H1 (cell line): ENCODE measurements around the gene LAX1. TPM values are rescaled to one million over a fixed set of nuclear protein-coding genes. Genes with fewer than 3 reads are reported as not detected.

ENCODE experiments used
- POU5F1 ChIP-seq: IDR thresholded peaks from 2 replicates; pipeline ENCODE4 v1.6.1; 2011; ENCODE audit warnings: low read depth, mild to moderate bottlenecking, low read length, moderate library complexity
- polyA plus RNA-seq, 7 experiments: library from polyadenylated mRNA; depleted of rRNA in 3 of 7; stranded (reverse) in 5 of 7; unstranded in 2 of 7; fragments of >200 nt in 5 of 7; fragments of 200-250 nt in 2 of 7; gene quantifications; 1 replicate in 5 of 7; 2 replicates in 1 of 7; 4 replicates in 1 of 7; pipeline versions ENCODE4 v1.2.1 to v1.2.3, GENCODE V29; 2011 to 2013; ENCODE audit warnings: missing spikeins in 2 of 7, mixed read lengths in 2 of 7
- total RNA-seq: library from RNA; stranded (reverse); fragmentation: NEBNext Ultra II Directional; extraction: Animal tissue kit (Norgen Biotek cat#: 25700); gene quantifications from 2 replicates; pipeline ENCODE4 v1.2.1, GENCODE V29; 2021
- TF ChIP-seq, protein P1 (sequence below): IDR thresholded peaks from 2 replicates; pipeline ENCODE4 v1.6.1; 2012; ENCODE audit warnings: low read length, inconsistent platforms
- TF ChIP-seq, protein P2 (sequence below): IDR thresholded peaks from 2 replicates; pipeline ENCODE4 v1.6.1; 2012; ENCODE audit warnings: inconsistent platforms

Gene LAX1
- total and polyA plus RNA-seq, 2 of the 8 experiments (the other 6 are each of a cell fraction or from before 2014, with no cell fraction given): 0.11 TPM; not detected in 1

DNA sequence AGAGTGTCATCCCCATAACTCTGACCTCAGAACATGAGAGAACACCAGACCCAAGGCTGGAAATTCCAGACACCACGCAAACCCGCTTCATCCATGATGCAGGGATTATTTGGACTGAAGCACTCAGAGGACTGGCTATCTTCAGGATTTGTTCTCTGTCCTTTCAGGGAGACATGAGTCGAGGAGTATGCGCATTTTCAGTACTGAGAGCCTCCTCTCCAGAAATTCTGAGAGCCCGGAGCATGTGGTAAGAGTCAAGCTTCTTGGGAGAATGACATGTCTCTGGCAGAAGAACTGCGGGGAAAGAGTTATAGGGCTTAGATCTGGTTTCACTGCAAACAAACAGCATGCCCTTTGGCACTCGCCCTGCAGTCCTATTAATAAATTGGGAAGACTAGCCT is 6.9 kb downstream of the LAX1 start (continued):
- TF ChIP-seq, protein P1, sequence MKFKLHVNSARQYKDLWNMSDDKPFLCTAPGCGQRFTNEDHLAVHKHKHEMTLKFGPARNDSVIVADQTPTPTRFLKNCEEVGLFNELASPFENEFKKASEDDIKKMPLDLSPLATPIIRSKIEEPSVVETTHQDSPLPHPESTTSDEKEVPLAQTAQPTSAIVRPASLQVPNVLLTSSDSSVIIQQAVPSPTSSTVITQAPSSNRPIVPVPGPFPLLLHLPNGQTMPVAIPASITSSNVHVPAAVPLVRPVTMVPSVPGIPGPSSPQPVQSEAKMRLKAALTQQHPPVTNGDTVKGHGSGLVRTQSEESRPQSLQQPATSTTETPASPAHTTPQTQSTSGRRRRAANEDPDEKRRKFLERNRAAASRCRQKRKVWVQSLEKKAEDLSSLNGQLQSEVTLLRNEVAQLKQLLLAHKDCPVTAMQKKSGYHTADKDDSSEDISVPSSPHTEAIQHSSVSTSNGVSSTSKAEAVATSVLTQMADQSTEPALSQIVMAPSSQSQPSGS: no peak
- TF ChIP-seq, protein P2, sequence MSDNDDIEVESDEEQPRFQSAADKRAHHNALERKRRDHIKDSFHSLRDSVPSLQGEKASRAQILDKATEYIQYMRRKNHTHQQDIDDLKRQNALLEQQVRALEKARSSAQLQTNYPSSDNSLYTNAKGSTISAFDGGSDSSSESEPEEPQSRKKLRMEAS: no peak
- no peak for TF ChIP-seq POU5F1
